HT1080 (cell line): Measurements from ENCODE around the gene BNIPL. TPM values are rescaled to one million over a fixed set of nuclear protein-coding genes. Genes with fewer than 3 reads are reported as not detected.
A peak's percentile ranks its signal among the peaks of the same experiment; 100 is the strongest.

Experiments used
- DNase-seq: peaks from one replicate; pipeline ENCODE4 v3.0.0-alpha.2; 2015; ENCODE audit warnings: low read depth
- polyA plus RNA-seq, 2 experiments: library from polyadenylated mRNA; depleted of rRNA; stranded (reverse); fragments of >200 nt; gene quantifications; 2 replicates each; pipeline ENCODE4 v1.2.3, GENCODE V29; 2015
- total RNA-seq: library from RNA; depleted of rRNA; stranded (reverse); fragments of >200 nt; shearing (Covaris generic); gene quantifications from 2 replicates; pipeline ENCODE4 v1.2.3, GENCODE V29; 2014; rRNA removed

Gene BNIPL, protein sequence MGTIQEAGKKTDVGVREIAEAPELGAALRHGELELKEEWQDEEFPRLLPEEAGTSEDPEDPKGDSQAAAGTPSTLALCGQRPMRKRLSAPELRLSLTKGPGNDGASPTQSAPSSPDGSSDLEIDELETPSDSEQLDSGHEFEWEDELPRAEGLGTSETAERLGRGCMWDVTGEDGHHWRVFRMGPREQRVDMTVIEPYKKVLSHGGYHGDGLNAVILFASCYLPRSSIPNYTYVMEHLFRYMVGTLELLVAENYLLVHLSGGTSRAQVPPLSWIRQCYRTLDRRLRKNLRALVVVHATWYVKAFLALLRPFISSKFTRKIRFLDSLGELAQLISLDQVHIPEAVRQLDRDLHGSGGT
- total RNA-seq = 0.10 TPM in 1 of 2 replicates, not detected in the other
- polyA plus RNA-seq (2015; cell fraction: cytosol; rRNA removed) = 0.08 and 0.19 TPM in 2 replicates
- 0.42 and 0.68 TPM in 2 replicates for polyA plus RNA-seq (2015; cell fraction: nucleus; rRNA removed)

DNA sequence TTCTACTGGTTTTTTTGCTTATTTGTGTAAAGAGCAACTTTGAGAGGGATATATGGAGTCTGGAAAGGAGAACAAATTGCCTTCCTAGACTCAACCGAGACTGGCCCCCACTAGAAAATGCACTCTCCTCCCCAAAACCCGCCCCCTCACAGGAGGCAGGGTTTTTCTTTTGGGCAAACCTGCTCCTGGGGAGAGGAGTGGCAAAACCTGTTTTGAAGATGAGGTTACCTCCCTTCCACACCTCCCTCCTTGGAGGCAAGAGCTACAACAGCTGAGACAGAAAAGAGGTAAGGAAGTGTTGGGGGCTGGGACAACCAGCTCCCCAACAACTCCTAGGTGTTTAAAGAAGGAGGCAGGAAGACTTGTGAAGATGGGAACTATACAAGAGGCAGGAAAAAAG lies at the start of gene BNIPL:
Gene BNIPL (plus strand): TSS at position 231 of the 400 bp plus-strand sequence. CDS start 140 bp downstream, at position 371.
- DNase-seq = no peak

DNA sequence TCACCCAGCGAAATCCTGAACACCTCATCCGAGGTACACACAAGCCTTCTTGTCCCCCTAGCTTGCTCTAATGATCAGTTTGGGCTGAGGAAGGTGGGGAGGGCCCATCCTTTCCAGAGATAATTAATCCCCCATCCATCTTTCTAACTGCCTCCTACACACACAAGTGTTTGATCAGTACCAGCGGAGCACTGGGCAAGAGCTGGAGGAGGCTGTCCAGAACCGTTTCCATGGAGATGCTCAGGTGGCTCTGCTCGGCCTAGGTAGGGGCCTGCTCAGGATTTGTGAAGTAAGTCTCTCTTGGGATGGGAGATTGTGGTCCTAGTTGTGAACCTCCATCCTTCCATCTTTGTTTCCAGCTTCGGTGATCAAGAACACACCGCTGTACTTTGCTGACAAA lies 48.5 kb upstream of the BNIPL start:
- no peak for DNase-seq

DNA sequence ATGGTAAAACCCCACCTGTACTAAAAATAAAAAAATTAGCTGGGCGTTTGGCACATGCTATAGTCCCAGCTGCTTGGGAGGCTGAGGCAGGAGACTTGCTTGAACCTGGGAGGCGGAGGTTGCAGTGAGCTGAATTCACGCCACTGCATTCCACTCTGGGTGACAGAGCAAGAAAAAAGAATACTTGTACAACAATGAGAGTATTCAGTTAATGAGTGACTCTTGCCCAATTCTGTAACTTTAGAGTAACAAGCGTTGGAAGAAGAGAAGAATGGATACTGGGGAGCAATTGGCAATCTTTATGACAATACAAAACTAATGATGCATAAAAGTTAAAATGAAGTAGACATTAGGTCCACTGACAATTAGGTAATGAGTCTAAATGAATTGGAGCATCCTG lies 43.8 kb upstream of the BNIPL start:
- no peak for DNase-seq

DNA sequence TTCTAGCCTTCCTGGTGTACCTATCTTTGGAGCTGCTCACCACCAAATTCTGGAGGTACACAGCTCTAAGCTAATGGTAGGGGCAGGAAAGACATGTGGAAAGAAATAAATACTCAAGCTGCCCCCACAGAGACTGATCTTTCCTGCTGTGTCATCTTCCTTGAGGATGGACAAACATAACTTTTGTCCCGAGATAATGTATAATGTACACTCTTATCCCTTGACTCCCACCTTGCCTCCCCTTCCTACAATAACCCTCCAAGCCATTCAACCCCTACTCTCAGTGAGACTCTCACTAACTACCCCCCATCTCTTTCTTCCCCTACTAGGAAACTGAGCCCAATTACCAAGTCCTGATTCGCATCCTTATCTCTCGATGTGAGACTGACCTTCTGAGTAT lies 42.1 kb upstream of the BNIPL start:
- no peak for DNase-seq

DNA sequence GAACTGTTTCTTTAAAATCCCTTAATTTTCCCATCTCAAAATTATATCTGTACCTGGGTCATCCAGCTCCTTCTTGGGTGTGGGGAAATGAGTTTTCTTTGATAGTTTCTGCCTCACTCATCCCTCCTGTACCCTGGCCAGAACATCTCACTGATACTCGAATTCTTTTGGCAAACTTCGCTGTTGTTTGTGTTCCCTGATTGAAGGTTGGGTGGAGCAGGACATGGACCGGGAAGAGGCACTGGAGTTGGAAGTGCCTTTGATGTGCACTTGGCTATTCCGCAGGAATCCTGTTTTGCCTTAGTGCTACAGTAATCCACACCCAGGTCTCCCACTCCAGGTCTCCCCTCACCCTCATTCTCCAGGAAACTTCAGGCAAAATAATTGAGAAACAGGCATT lies 40.9 kb upstream of the BNIPL start:
- DNase-seq = no peak

DNA sequence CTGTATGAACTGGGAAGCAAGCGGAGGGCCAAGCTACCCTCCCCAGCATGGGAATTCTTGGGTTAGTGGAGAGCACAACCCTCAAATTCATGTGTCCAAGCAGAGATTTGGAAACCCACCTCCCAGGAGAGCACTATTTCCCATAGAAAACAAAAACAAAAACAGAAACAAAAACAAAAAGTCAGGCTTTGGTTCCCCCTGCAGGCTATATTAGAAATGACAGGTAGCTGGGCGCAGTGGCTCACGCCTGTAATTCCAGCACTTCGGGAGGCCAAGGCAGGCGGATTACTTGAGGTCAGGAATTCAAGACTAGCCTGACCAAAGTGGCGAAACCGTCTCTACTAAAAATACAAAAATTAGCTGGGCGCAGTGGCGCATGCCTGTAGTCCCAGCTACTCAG lies 40.5 kb upstream of the BNIPL start:
- no peak for DNase-seq

DNA sequence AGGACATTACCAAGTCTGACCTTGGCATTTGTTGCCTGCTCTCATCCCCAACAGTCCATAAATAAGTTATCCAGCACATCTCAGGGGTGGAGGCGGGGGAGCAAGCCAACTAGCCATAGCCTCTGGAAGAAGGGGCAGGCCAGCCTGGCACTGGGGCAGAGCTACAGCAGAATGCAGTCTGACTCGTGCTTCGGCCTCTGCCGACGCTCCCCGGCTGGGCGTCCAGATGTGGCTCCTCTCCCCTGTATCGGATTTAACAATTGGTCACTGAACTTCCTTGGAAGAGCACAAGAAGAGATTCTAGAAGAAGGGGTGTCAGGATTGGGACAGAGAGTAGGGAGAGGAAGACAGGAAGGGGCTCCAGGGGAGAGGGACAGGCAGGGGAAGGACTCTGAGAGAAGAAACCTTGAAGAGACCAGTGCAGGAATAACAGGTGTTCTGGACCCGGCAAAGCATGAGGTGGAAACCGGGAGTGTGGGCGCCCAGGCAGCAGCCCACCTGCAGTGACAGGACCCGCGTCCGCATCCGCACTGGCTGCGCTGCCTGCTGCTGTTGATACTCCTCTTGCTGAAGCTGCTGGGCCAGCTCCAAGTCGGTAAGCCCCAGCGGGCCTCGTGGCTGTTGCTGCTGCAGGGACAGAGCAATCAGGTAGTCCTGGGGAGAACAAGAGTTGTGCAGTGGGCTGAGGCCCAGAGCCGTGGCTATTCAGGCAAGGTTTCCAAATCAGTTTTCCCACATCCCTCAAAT lies 39.1 kb upstream of the BNIPL start:
- no peak for DNase-seq

DNA sequence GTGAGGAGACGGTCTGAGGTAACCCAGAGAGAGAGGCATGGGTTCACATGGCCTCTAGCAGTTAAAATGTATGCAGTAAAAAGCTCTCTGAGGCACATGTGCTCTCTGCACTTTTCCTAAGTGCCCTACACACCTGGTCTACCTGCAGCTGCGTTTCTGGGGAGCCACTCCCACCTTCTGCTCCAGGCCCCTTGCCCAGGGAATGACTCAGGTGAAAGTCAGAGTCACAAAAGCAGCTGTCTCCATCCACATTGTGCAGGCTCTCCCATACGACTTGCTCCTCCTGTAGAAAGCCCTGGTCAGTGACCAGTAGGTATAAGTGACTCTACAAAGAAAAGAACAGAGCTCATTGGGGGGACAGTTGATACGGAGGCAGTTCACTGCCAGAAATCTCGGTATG lies 38.4 kb upstream of the BNIPL start:
- DNase-seq = no peak

DNA sequence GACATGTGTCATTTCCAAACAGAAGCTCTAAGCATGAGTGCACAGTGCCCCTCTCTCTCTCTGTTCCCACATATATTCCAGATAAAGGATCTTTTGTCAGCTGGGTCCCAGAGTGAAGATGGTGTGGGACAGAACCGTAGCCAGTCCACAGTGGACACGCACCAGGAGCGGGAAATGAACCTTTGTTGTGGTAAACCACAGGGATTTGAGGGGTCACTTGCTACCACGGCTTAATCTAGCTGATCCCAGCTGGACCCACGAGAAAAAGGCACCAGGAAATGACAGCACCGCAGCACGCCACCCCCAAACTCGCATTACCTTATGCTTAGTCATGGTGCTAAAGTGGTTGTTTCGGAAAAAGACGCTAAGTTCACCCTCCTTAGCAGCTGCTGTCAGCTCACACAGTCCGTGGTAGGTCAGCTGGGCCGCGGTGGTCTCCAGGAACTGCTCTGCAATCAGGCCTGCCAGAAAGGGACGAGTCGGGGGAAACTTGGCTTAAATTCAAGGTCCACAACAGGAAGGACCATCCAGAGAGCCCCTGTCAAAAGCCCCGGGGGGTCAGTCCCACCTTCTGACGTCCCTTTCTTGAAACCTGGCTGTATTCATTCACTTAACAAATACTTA lies 37.2 kb upstream of the BNIPL start:
- DNase-seq = peak; percentile 94

DNA sequence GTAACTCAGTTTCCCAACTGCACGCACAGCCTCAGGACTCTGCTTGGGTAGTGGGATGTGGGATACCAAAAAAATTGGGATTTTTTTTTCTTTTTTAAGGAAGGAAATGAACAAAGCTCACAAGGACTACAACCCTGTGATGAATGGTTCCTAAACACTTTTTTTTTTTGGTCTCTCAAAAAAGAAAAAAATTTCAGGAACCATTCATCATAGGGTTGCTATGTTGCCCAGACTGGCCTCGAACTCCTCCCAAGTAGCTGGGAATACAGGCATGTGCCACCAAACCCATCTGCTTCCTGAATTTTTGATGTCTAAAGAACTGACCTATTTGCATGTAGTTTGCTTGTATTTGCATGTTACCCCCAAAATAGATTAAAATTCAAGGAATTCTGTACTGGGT lies 36.5 kb upstream of the BNIPL start:
- DNase-seq = no peak

DNA sequence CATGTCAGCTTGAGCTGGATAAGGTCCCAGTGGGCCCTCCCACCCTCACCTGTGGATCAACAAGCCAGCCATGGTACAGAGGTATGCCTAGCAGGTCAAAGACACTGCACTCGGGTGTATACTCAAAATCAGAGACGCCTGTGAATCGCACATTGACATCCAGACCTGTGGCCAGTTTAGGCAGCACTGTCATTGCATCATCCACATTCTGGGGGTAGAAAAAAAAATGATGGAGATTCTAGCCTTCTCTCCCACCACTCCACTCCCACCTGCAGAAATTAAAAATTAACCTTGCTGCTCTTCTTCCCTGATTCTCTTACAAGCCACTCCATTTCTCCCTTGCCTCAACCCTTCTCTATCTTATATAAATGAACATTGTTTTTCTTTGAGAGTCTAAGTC lies 36.0 kb upstream of the BNIPL start:
- DNase-seq = no peak

DNA sequence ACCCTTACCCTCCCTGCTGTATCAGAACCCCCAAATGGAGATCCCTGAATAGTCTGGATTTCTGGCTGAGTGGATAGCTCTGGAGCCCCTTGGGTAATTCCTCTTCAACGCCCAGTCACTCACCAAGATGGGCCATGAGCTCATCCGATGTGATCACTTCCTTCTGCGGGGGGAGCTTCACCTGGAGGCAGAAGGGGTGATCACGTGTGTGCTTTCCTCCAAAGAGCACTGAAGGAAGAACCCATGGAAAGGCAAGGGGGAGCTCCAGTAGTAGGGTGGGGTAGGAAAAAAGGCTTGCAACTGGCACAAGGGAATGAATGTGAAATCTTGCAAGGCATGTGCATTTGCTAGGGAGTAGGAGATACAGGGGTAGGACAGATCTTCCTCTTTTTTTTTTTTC lies 34.8 kb upstream of the BNIPL start:
- DNase-seq = peak; percentile 67

DNA sequence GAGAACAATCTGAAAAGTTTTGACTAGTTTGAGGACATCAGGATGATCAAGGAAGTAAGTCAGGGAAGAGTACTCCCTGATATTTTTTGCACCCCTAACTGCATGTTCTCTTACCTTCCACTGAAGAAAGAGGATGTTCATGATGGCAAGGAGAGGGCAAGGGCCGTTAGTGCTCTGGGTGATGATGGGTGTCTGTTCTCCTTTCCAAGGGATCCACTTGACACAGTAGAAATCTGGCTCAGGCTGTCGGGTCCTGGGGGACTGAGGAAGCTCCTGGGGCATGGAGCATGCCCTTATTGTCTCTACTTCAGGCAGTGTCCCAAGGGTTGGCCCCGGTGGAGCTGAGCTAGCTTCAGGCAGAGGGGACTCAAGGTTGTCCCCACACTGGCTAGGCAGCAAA lies 34.3 kb upstream of the BNIPL start:
- DNase-seq = no peak

DNA sequence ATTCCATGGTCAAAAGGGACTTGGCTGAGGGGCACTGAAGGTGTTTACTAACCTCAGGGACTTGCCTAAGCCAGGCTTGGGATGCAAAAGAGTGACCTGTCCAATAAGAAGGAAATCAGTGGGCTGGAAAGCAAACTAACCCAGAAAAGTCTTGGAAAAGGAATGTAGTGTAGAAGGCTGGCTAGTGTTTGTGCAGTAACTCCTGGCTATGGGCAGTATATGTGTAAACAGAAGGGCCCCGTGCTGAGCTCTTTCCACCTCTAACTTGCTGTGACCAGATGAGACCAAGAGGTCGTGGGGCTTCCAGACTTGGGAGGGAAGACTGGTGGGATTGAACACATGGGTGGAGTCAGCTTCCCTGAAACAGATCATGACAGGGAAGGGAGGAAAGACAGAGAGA lies 33.8 kb upstream of the BNIPL start:
- DNase-seq = no peak

DNA sequence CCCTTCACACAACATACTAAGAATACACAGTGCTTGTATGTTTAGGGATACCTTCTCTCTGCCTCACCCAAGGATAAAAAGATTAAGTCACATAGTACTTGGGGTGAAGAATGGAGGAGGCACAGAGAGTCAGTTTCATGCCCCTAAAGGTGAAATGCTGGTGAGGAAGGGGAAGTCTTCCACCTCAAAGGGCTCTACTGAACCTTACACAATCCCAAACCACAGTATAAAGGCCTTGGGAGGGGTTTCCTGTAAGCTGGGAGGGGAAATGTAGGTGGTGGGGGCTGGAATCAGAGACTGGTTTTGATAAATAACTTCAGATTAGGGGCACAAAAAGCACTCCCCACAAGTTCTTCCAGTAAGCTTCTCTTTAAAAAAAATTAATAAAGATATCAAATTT lies 33.2 kb upstream of the BNIPL start:
- DNase-seq = no peak

DNA sequence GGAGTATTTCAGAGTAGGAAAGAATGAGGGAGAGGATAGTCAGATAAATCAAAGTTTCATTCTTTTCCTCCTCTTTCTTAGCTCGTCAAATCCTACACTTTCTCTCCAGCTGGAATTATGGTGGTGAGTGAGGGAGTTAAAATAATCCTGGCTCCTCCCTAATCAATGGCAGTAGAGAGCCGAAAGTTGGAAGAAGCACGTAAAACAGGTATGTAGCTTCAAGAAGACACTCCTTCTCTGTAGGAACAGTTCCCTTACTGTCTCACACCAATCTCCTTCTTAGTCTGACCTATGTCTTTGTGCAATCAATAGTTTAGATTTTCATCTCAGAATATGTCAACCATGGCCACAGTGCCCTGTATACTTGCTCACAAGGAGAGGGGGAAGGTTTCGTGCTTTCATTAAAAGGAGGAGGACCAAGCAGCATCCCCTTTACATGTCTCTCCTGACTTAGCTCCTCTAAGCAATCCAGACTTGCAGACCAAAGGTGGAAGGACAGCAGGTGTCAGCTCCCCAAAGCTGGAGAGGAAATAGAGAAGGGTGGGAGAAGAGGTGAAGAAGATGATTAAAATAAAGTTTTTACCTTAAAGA lies 30.6 kb upstream of the BNIPL start:
- DNase-seq = no peak

DNA sequence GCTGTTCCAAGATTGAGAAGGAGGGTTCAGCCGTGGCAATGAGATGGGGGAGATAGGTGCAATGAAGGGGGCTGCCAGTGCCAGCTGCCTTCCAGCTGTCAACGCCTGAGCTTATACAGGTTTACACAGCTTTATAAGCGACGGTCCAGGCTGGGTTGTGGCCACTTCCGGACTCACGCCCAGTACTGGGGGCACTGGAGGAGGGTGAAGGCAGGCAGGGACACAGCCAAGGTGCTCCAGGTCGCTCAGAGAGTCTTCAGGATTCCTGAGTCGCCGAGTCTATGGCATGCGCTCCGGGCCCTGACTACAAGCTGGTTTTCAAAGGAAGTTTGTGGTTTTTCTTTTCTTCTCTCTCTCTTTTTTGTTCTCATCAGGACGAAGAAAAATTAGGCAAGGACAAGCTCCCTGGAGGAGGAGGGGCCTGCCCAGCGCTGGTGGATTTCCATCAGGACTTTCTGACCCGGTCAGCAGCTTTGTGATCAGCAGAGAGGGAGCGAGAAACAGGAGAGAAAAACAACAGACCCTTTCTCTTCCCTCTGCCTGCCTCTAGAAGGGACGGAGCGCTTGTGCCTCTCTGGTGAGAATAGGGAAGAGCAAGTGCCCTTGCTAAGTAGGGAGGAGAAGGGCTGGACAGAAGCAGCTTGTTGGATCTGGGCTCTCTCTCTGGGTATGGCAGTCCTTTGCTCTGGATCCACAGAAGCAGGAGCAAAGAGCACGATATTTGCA lies 29.9 kb upstream of the BNIPL start, which contains the start of gene MINDY1:
Gene MINDY1 (minus strand): TSS at position 576 of the 726 bp plus-strand sequence. CDS start 4,285 bp downstream, outside the sequence.
- peak; percentile 86 for DNase-seq

DNA sequence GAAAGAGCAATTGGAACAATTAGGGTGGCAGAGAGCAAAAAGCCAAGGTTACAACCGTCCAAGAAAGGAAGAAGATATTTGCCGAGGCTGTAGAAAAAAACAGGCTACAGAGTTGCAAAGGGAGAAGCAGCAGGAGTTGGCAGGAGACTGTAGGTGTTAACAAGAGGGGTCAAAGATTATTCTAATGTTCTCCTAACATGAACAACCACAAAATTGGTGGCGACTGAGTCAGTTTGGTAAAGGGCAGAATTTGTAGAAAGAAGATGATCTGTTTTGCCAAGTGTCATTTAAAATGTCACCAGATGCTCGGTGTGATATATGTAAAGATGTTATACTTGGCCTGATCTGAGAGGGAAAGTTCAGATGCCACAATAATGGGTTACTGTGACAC lies 28.5 kb upstream of the BNIPL start:
- no peak for DNase-seq

DNA sequence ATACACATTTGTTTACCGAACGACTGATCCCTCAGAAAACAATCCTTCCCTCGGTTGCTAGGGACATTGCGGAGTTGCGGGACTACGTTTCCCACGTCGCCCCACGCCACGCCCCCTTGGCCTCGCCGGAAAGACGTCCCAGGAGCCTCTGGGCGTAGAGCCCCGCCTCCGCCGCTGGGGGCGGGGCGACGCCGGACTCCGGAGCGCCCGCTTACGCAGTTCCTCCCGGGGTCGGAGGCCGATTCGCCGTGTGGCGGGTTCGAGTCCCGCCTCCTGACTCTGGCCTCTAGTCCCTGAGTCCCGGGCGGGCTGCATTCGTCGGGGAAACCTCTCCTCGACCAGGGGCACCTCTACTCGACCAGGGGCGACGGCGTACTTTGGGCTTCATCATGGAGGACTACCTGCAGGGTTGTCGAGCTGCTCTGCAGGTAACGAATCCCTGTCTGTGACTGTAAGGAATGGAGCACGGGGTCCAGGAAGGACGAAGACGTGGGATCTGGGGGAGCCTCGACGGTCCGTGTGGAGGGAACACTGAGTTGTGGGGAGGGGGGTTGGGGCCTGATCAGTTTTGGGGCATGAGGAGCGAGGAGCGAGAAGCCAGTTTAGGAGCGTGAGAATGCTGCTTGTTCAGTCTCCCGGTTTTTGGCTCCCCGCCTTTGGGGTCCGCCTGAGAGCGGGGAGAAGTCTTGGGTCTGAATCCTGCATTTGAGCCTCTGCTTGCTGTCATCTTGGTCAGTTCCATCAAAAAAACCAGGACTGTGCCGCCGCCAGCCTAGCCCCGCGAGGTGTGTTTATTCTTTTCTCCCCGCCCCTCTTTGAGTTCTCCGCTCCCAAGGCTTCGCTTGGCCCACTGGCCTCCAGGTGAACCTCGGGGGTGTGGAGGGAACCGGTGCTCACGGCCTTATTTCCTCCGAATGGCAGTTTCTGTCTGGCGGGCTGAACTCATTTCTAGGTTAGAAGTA lies 27.9 kb upstream of the BNIPL start, which contains the start of gene PRUNE1:
Gene PRUNE1 (plus strand): TSS at position 206 of the 962 bp plus-strand sequence. CDS start 184 bp downstream, at position 390.
- peak; percentile 93 for DNase-seq

DNA sequence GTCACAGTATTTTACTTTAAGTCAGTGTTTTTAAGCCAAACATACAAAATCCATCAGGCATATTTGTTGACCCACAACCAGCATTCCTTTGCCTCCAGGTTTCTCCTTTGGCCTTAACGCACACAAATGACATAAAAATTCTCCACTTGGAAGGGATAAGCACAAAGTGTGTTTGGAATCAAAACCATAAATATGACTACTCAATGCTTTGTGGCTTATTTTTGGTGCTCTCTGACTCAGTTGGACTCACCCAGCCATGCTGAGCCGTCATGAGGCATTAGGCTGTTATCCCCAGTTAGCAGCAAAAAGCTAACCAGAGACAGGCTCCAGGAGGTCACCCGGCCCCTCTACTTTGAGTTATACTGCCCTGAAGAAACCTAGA lies 27.2 kb upstream of the BNIPL start:
- no peak for DNase-seq
